Measurements from ENCODE around the gene ATP11A.
"Not testable (repeated sequence)": the region's sequence is repeated elsewhere in the genome, so short reads cannot be mapped to it uniquely, and the experiment has no call there.

Gene ATP11A

GRCh38 chr13:112684071-112684845 is 5.6 kb upstream of the ATP11A start:
- DNase-seq (ENCODE audit: low read depth, low spot score) = no peak
- TF ChIP-seq, protein P1, sequence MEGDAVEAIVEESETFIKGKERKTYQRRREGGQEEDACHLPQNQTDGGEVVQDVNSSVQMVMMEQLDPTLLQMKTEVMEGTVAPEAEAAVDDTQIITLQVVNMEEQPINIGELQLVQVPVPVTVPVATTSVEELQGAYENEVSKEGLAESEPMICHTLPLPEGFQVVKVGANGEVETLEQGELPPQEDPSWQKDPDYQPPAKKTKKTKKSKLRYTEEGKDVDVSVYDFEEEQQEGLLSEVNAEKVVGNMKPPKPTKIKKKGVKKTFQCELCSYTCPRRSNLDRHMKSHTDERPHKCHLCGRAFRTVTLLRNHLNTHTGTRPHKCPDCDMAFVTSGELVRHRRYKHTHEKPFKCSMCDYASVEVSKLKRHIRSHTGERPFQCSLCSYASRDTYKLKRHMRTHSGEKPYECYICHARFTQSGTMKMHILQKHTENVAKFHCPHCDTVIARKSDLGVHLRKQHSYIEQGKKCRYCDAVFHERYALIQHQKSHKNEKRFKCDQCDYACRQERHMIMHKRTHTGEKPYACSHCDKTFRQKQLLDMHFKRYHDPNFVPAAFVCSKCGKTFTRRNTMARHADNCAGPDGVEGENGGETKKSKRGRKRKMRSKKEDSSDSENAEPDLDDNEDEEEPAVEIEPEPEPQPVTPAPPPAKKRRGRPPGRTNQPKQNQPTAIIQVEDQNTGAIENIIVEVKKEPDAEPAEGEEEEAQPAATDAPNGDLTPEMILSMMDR (IDR thresholded peaks at IDR 0.05; ENCODE audit: insufficient read depth, low read length, missing control alignments) = no peak
- CTCF ChIA-PET = no interaction called here
- POLR2A ChIA-PET = no interaction called here
- no peak overlapping the region for H3K4me3 ChIP-seq (ENCODE audit: low read depth, low read length)

DNA sequence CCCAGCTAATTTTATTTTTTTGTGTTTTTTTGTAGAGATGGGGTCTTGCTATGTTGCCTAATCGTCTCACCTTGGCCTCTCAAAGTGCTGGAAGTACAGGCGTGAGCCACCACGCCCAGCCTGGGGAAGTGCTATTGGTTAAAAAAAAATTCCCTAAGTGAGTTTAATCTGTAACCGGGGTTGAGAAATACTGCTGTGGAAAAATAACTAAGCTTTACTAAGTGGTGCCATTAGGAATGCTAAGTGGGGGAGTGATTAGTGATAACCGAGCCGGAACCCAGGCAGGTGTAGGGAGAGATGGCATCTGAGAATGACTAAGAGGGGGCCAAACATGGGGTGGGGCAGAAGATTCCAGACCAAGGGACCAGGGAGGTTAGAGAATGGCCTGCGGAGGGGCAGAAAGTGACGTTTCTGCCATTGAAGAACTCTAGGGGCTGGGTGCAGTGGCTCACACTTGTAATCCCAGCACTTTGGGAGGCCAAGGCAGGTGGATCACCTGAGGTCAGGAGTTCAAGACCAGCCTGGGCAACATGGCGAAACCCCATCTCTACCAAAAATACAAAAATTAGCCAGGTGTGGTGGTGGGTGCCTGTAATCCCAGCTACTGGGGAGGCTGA is 4.5 kb upstream of the ATP11A start:
- H3K4me3 ChIP-seq (ENCODE audit: low read depth, low read length); CTCF ChIA-PET; DNase-seq (ENCODE audit: low read depth, low spot score): not testable (repeated sequence)
- POLR2A ChIA-PET = interaction anchor here (0.6 kb wide), 1 partner anchor 101 kb away, joined by 3 read pairs; no protein-coding TSS in a partner anchor

- TF ChIP-seq, protein P1 (IDR thresholded peaks at IDR 0.05; ENCODE audit: insufficient read depth, low read length, missing control alignments) = no peak
- DNase-seq (ENCODE audit: low read depth, low spot score) = no peak
Measured at GRCh38 chr13:112685896-112686295, 3.9 kb upstream of the ATP11A start.

DNA sequence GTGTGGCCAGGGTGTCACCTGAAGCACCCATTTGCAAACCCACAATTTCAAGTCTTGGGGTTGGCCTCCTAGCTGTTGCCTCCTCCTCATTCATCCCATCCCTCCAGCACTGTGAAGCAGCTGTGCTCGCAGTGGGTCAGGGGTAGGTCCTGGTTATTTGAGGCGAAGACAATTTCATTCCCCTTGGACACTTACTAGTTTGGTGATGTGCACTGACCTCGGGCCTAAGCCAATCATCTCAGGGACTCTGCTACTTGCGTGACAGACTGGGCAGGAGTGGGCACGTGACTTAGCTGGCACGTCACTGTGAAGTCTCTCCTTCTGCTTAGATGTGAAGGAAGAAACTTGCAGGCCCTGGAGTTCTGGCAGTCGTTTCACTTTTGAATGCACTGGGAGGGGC is 3.5 kb upstream of the ATP11A start:
- no peak for DNase-seq (ENCODE audit: low read depth, low spot score)
- ChIA-PET CTCF (no interaction called here), POLR2A (interaction anchor here (0.5 kb wide), 1 partner anchor 21 kb away, joined by 6 read pairs; no protein-coding TSS in a partner anchor)
- H3K4me3 ChIP-seq (ENCODE audit: low read depth, low read length) = no peak overlapping the region
- TF ChIP-seq, protein P1 (IDR thresholded peaks at IDR 0.05; ENCODE audit: insufficient read depth, low read length, missing control alignments) = no peak

More at GRCh38 chr13:112685896-112686295, 3.9 kb upstream of the ATP11A start:
- CTCF ChIA-PET = no interaction called here
- no peak overlapping the region for H3K4me3 ChIP-seq (ENCODE audit: low read depth, low read length)
- POLR2A ChIA-PET = interaction anchor here (0.6 kb wide), 1 partner anchor 102 kb away, joined by 3 read pairs; no protein-coding TSS in a partner anchor

GRCh38 chr13:112686987-112687386 is 2.9 kb upstream of the ATP11A start:
- CTCF ChIA-PET = no interaction called here
- POLR2A ChIA-PET = interaction anchor here (0.5 kb wide), 1 partner anchor 20 kb away, joined by 6 read pairs; no protein-coding TSS in a partner anchor
- TF ChIP-seq, protein P1 (IDR thresholded peaks at IDR 0.05; ENCODE audit: insufficient read depth, low read length, missing control alignments) = no peak
- H3K4me3 ChIP-seq (ENCODE audit: low read depth, low read length) = no peak overlapping the region
- no peak for DNase-seq (ENCODE audit: low read depth, low spot score)

DNA sequence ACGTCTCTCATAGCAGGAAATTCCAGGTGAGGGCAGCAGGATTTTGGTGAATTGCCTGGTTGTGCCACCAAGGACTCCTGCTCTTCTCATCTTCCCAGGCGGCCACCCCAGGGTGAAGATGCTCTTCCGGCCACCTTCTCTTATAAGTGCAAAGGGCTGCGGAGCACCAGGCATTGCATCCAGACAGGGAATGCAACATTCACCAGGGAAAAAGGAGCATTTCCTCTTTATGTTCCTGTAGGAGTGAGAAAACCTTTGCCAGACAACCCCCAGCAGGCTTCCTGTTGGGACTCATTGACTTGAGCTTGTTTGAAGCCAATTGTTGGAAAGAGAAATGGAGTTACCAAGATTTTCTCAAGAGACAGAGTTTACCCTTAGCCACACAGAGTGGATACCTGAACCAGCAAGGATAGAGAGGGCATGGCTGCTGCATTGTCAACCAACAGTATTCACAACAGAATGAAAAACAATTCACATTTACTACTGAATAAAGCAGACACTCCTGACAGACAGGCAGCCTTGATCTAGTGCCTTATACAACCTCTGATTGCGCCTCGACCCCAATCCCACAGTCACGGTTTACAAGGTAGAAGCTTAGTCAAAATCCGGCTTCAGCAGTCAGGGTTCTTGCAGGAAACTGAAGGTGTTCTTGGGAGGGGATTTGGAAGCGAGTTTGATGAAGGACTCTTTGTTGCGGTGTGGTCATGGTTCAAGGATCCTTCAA is 1.8 kb upstream of the ATP11A start:
- ChIA-PET CTCF (no interaction called here), POLR2A (no interaction called here)

More for the DNA sequence above, 1.8 kb upstream of the ATP11A start:
- TF ChIP-seq, protein P1 (IDR thresholded peaks at IDR 0.05; ENCODE audit: insufficient read depth, low read length, missing control alignments) = no peak
- H3K4me3 ChIP-seq (ENCODE audit: low read depth, low read length) = no peak overlapping the region
- no peak for DNase-seq (ENCODE audit: low read depth, low spot score)

All from AG04449 (cell line).